ENCODE measurements around the gene GATAD1.
A peak's percentile ranks its signal among the peaks of the same experiment; 100 is the strongest.
"Not testable (repeated sequence)": the region's sequence is repeated elsewhere in the genome, so short reads cannot be mapped to it uniquely, and the experiment has no call there.

The GATAD1 gene

GRCh38 chr7:92436612-92437445 is 10.5 kb upstream of the GATAD1 start:
- DNase-seq (ENCODE audit: low spot score): no peak

- no peak for DNase-seq (ENCODE audit: low spot score)
Observed at GRCh38 chr7:92437956-92438491, 9.3 kb upstream of the GATAD1 start.

- DNase-seq (ENCODE audit: low spot score): not testable (repeated sequence)
Observed at GRCh38 chr7:92442720-92443119, 4.6 kb upstream of the GATAD1 start.

GRCh38 chr7:92446869-92447344 is 375 bp upstream of the GATAD1 start:
- DNase-seq (ENCODE audit: low spot score): no peak

GRCh38 chr7:92448205-92448747 is 994 bp downstream of the GATAD1 start:
- DNase-seq (ENCODE audit: low spot score): peak; percentile 36

- no peak for DNase-seq (ENCODE audit: low spot score)
Observed at GRCh38 chr7:92451645-92452044, 4.4 kb downstream of the GATAD1 start.

- no peak for DNase-seq (ENCODE audit: low spot score)
Observed at GRCh38 chr7:92456236-92456635, 9.0 kb downstream of the GATAD1 start.

- DNase-seq (ENCODE audit: low spot score): no peak
Observed at GRCh38 chr7:92460109-92460508, 12.8 kb downstream of the GATAD1 start.

GRCh38 chr7:92460510-92460909 is 13.2 kb downstream of the GATAD1 start:
- no peak for DNase-seq (ENCODE audit: low spot score)

- peak; percentile 50 for DNase-seq (ENCODE audit: low spot score)
Observed at GRCh38 chr7:92461027-92462003, 14.0 kb downstream of the GATAD1 start.

- DNase-seq (ENCODE audit: low spot score): no peak
Observed at GRCh38 chr7:92462560-92462959, 15.3 kb downstream of the GATAD1 start.

- no peak for DNase-seq (ENCODE audit: low spot score)
Observed at GRCh38 chr7:92464515-92464914, 17.2 kb downstream of the GATAD1 start.

GRCh38 chr7:92466682-92467081 is 19.4 kb downstream of the GATAD1 start:
- no peak for DNase-seq (ENCODE audit: low spot score)

- DNase-seq (ENCODE audit: low spot score): not testable (repeated sequence)
Observed at GRCh38 chr7:92468589-92468988, 21.3 kb downstream of the GATAD1 start.

- not testable (repeated sequence) for DNase-seq (ENCODE audit: low spot score)
Observed at GRCh38 chr7:92473989-92474388, 26.7 kb downstream of the GATAD1 start.

- DNase-seq (ENCODE audit: low spot score): not testable (repeated sequence)
Observed at GRCh38 chr7:92475261-92475770, 28.0 kb downstream of the GATAD1 start.

GRCh38 chr7:92475851-92476590 is 28.7 kb downstream of the GATAD1 start:
- not testable (repeated sequence) for DNase-seq (ENCODE audit: low spot score)

- DNase-seq (ENCODE audit: low spot score): not testable (repeated sequence)
Observed at GRCh38 chr7:92477681-92478080, 30.4 kb downstream of the GATAD1 start, which contains the start of gene ERVW-1. ERVW-1 (minus strand) TSS chr7:92477946; CDS start chr7:92470381, 7,565 bp downstream.

GRCh38 chr7:92478095-92478494 is 30.8 kb downstream of the GATAD1 start:
- DNase-seq (ENCODE audit: low spot score): no peak

GRCh38 chr7:92478711-92479110 is 31.4 kb downstream of the GATAD1 start:
- no peak for DNase-seq (ENCODE audit: low spot score)

- DNase-seq (ENCODE audit: low spot score): not testable (repeated sequence)
Observed at GRCh38 chr7:92479146-92479545, 31.9 kb downstream of the GATAD1 start.
